Measurements from ENCODE around the gene CDH23.

- TF ChIP-seq CTCF (IDR thresholded peaks at IDR 0.05 in 2 of 3, conservative IDR thresholded peaks at IDR 0.05 in 1 of 3; ENCODE audit: control insufficient read depth in 2 of 3, extremely low read depth in 1 of 3, insufficient read depth in 1 of 3, low read depth in 3 of 3, low read length in 3 of 3) (no peak), SUZ12 (IDR thresholded peaks at IDR 0.05; ENCODE audit: unreplicated experiment) (no peak), RAD21 (IDR thresholded peaks at IDR 0.05; ENCODE audit: insufficient read depth, low read depth, low read length) (no peak), NR2F1 (conservative IDR thresholded peaks at IDR 0.05) (no peak)
These were observed 449.0 kb downstream of the CDH23 start for GRCh38 chr10:71845410-71846405.

All from GM12878 (cell line).